Gastroesophageal sphincter (tissue), 4 donors: ENCODE data around the gene FKRP. TPM values are rescaled to one million over a fixed set of nuclear protein-coding genes. Genes with fewer than 3 reads are reported as not detected.
A peak's percentile ranks its signal among the peaks of the same experiment; 100 is the strongest.

Experiments used
- ATAC-seq: fragments of 150-250 bp; one replicate; pipeline ENCODE4 v1.9.1; 2016; ENCODE audit warnings: mild to moderate bottlenecking, moderate library complexity
- H3K27ac ChIP-seq, 4 donors: fragments of 200-600 bp; sonication (generic) in 3 of 4; 1 replicate in 3 of 4; 2 replicates in 1 of 4; pipeline ENCODE4 v1.5.1; 2016 to 2019
- H3K27me3 ChIP-seq: fragments of 200-600 bp; sonication (generic); one replicate; pipeline ENCODE4 v1.5.1; 2019
- H3K36me3 ChIP-seq, 2 donors: fragments of 200-600 bp; sonication (generic); one replicate each; pipeline ENCODE4 v1.5.1; 2019; ENCODE audit warnings: control low read depth in 1 of 2
- H3K4me1 ChIP-seq, 3 donors: fragments of 200-600 bp; sonication (generic); 1 replicate in 2 of 3; 2 replicates in 1 of 3; pipeline ENCODE4 v1.5.1; 2016 to 2019; ENCODE audit warnings: control low read depth in 2 of 3
- H3K4me3 ChIP-seq, 2 donors: fragments of 200-600 bp; sonication (generic); one replicate each; pipeline ENCODE4 v1.5.1; 2019; ENCODE audit warnings: mild to moderate bottlenecking in 1 of 2, moderate library complexity in 1 of 2
- H3K9me3 ChIP-seq, 3 donors: fragments of 200-600 bp; sonication (generic); one replicate each; pipeline ENCODE4 v1.5.1; 2017 to 2019; ENCODE audit warnings: control low read depth in 2 of 3
- CTCF ChIP-seq, 4 experiments: fragments of 200-600 bp in 2 of 4; fragments of 450-650 bp in 2 of 4; sonication (generic) in 1 of 4; IDR thresholded peaks; one replicate each; pipeline ENCODE4 v1.5.1; 2017 to 2019; ENCODE audit warnings: antibody characterized with exemption in 4 of 4, mild to moderate bottlenecking in 2 of 4, moderate library complexity in 2 of 4
- EP300 ChIP-seq: sonication (generic); formaldehyde crosslinking; IDR thresholded peaks from one replicate; pipeline ENCODE4 v1.6.1; 2017; ENCODE audit warnings: antibody characterized with exemption, mild to moderate bottlenecking
- POLR2A ChIP-seq, 2 donors: fragments of 450-650 bp; IDR thresholded peaks; one replicate each; pipeline ENCODE4 v1.6.1; 2017; ENCODE audit warnings: antibody characterized with exemption in 2 of 2, mild to moderate bottlenecking in 2 of 2, moderate library complexity in 1 of 2
- POLR2AphosphoS5 ChIP-seq: sonication (generic); formaldehyde crosslinking; IDR thresholded peaks from one replicate; pipeline ENCODE4 v1.6.1; 2017; ENCODE audit warnings: antibody characterized with exemption
- WGBS, 2 donors: methylation state at CpG; one replicate each; pipeline ENCODE4 v1.1.5; 2018; ENCODE audit warnings: low coverage in 1 of 2; 5-methylcytosine and 5-hydroxymethylcytosine counted together
- total RNA-seq, 4 donors: library from RNA; depleted of rRNA; stranded (reverse); fragments of >200 nt; gene quantifications; one replicate each; pipeline ENCODE4 v1.1.0, GENCODE V29; 2016

The FKRP gene
- total RNA-seq, 4 donors from 2014 or later, result 18.7 to 22.5 (median 20.3) TPM

- ATAC-seq, result peak; percentile 90
- Histone ChIP-seq H3K4me3 (peak within 1 kb of the TSS; percentile 75 to 90), H3K9me3 (no peaks in the 10 kb centered on the region), H3K27ac (peak within 1 kb of the TSS; percentile 58 to 88 (median 86)), H3K36me3 (peaks cover 0 to 7% of the 10 kb centered on the region in 2 donors), H3K27me3 (no peaks in the 10 kb centered on the region), H3K4me1 (peaks cover 0 to 58% (median 24%) of the 10 kb centered on the region in 3 donors)
- 0% methylated on average over 1 to 9 of the region's 46 CpGs for WGBS, 2 donors
- TF ChIP-seq CTCF (IDR thresholded peaks at IDR 0.05) (peak in 1 of 4 experiments; percentile 9), POLR2AphosphoS5 (peak; percentile 97), EP300 (no peak), POLR2A (IDR thresholded peaks at IDR 0.05) (peak; percentile 93 to 95)
Observed at GRCh38 chr19:46788262-46788967, 42.6 kb downstream of the FKRP start, which contains the start of gene SLC1A5. TSS of gene SLC1A5 (minus strand) at chr19:46788594. CDS start at chr19:46787965, 629 bp downstream.

- Histone ChIP-seq H3K9me3 (no peaks in the 10 kb centered on the region), H3K27ac (peak overlapping the region in 3 of 4 donors; percentile 20 to 40 (median 40)), H3K27me3 (no peaks in the 10 kb centered on the region), H3K4me3 (peak overlapping the region in 1 of 2 donors; percentile 90), H3K4me1 (peaks cover 0 to 53% (median 19%) of the 10 kb centered on the region in 3 donors), H3K36me3 (peaks cover 0 to 2% of the 10 kb centered on the region in 2 donors)
- no peak for TF ChIP-seq EP300
- TF ChIP-seq CTCF (IDR thresholded peaks at IDR 0.05), result no peak
- TF ChIP-seq POLR2AphosphoS5, result no peak
- TF ChIP-seq POLR2A (IDR thresholded peaks at IDR 0.05), result no peak
- WGBS, 2 donors, result 30 to 65% methylated on average over 2 to 8 of the region's 9 CpGs
- ATAC-seq, result no peak
Observed at GRCh38 chr19:46788968-46789338, 43.1 kb downstream of the FKRP start.

- no peak overlapping the region for H3K4me3 ChIP-seq
- H3K4me1 ChIP-seq, result peaks cover 0 to 49% (median 15%) of the 10 kb centered on the region in 3 donors
- 75 to 80% methylated on average over 3 to 5 of the region's 8 CpGs for WGBS, 2 donors
- peak overlapping the region in 1 of 4 donors; percentile 40 for H3K27ac ChIP-seq
- no peak for ATAC-seq
- H3K27me3 ChIP-seq, result no peaks in the 10 kb centered on the region
- TF ChIP-seq POLR2AphosphoS5, result no peak
- no peak for TF ChIP-seq POLR2A (IDR thresholded peaks at IDR 0.05)
- TF ChIP-seq CTCF (IDR thresholded peaks at IDR 0.05), result no peak
- no peak for TF ChIP-seq EP300
- no peaks in the 10 kb centered on the region for H3K36me3 ChIP-seq
- no peaks in the 10 kb centered on the region for H3K9me3 ChIP-seq
Observed at GRCh38 chr19:46789371-46789770, 43.5 kb downstream of the FKRP start.

- no peaks in the 10 kb centered on the region for H3K36me3 ChIP-seq
- no peak overlapping the region for H3K27ac ChIP-seq
- H3K4me1 ChIP-seq, result peaks cover 0 to 23% (median 0%) of the 10 kb centered on the region in 3 donors
- H3K4me3 ChIP-seq, result no peak overlapping the region
- 45 to 56% methylated on average over 5 of the region's 5 CpGs for WGBS, 2 donors
- H3K9me3 ChIP-seq, result no peaks in the 10 kb centered on the region
- no peaks in the 10 kb centered on the region for H3K27me3 ChIP-seq
- TF ChIP-seq EP300 (no peak), POLR2A (IDR thresholded peaks at IDR 0.05) (no peak), CTCF (IDR thresholded peaks at IDR 0.05) (no peak), POLR2AphosphoS5 (no peak)
- ATAC-seq, result no peak
Observed at GRCh38 chr19:46791944-46792343, 46.1 kb downstream of the FKRP start.

- no peak overlapping the region for H3K4me3 ChIP-seq
- TF ChIP-seq POLR2A (IDR thresholded peaks at IDR 0.05) (no peak), EP300 (no peak), CTCF (IDR thresholded peaks at IDR 0.05) (no peak), POLR2AphosphoS5 (no peak)
- H3K27ac ChIP-seq, result no peak overlapping the region
- H3K9me3 ChIP-seq, result no peaks in the 10 kb centered on the region
- no peaks in the 10 kb centered on the region for H3K36me3 ChIP-seq
- 80 to 100% methylated on average over 1 of the region's 1 CpG for WGBS, 2 donors
- no peak for ATAC-seq
- no peaks in the 10 kb centered on the region for H3K27me3 ChIP-seq
- no peaks in the 10 kb centered on the region for H3K4me1 ChIP-seq
Observed at GRCh38 chr19:46797881-46798280, 52.0 kb downstream of the FKRP start.
